HepG2 (cell line): ENCODE measurements around the gene RSF1. TPM values are rescaled to one million over a fixed set of nuclear protein-coding genes. Genes with fewer than 3 reads are reported as not detected.
A peak's percentile ranks its signal among the peaks of the same experiment; 100 is the strongest.

ENCODE experiments used
- BCL6 ChIP-seq: IDR thresholded peaks from 2 replicates; pipeline ENCODE4 v1.6.1; 2016; ENCODE audit warnings: missing genetic modification reagents, missing compliant biosample characterization
- CREB3 ChIP-seq: sonication (generic); formaldehyde crosslinking; IDR thresholded peaks from 2 replicates; pipeline ENCODE4 v1.5.0; 2020; ENCODE audit warnings: missing genetic modification reagents
- CSRNP1 ChIP-seq: sonication (generic); formaldehyde crosslinking; IDR thresholded peaks from 2 replicates; pipeline ENCODE4 v1.8.1; 2023; ENCODE audit warnings: mild to moderate bottlenecking, missing genetic modification reagents
- HIVEP1 ChIP-seq: sonication (generic); formaldehyde crosslinking; IDR thresholded peaks from 2 replicates; pipeline ENCODE4 v1.4.0; 2020; ENCODE audit warnings: mild to moderate bottlenecking, missing genetic modification reagents
- KLF11 ChIP-seq: IDR thresholded peaks from 2 replicates; pipeline ENCODE4 v1.6.1; 2016; ENCODE audit warnings: missing compliant biosample characterization
- NFYB ChIP-seq: sonication (generic); formaldehyde crosslinking; IDR thresholded peaks from 2 replicates; pipeline ENCODE4 v1.4.0; 2020; ENCODE audit warnings: missing genetic modification reagents
- PCBP1 ChIP-seq: fragments of 200-400 bp; formaldehyde crosslinking; IDR thresholded peaks from 2 replicates; pipeline ENCODE4 v1.6.1; 2017; ENCODE audit warnings: mild to moderate bottlenecking, low read depth, low read length, borderline replicate concordance
- POLR2AphosphoS2 ChIP-seq: IDR thresholded peaks from 2 replicates; pipeline ENCODE4 v1.6.1; 2011; ENCODE audit warnings: low read depth, low read length, improper control_type of control experiment
- SMAD1 ChIP-seq: sonication (generic); formaldehyde crosslinking; IDR thresholded peaks from 2 replicates; pipeline ENCODE4 v1.4.0; 2020; ENCODE audit warnings: missing genetic modification reagents, low read depth, mild to moderate bottlenecking, borderline replicate concordance
- TBL1XR1 ChIP-seq: fragments of 150-350 bp; IDR thresholded peaks from 2 replicates; pipeline ENCODE4 v1.6.1; 2014; ENCODE audit warnings: borderline replicate concordance, low read length; ENCODE audit not compliant: partially characterized antibody
- THAP11 ChIP-seq: IDR thresholded peaks from 2 replicates; pipeline ENCODE4 v1.6.1; 2016; ENCODE audit warnings: missing biosample characterization, missing genetic modification reagents
- ZNF205 ChIP-seq: IDR thresholded peaks from 2 replicates; pipeline ENCODE4 v1.6.1; 2018; ENCODE audit warnings: missing biosample characterization, missing genetic modification reagents
- ZNF207 ChIP-seq: fragments of 450-650 bp; IDR thresholded peaks from 2 replicates; pipeline ENCODE4 v1.6.1; 2016; ENCODE audit warnings: antibody characterized with exemption, borderline replicate concordance
- ZNF331 ChIP-seq: sonication (generic); formaldehyde crosslinking; IDR thresholded peaks from 2 replicates; pipeline ENCODE4 v1.4.0; 2020; ENCODE audit warnings: missing genetic modification reagents
- ZNF354B ChIP-seq: sonication (generic); formaldehyde crosslinking; IDR thresholded peaks from 2 replicates; pipeline ENCODE4 v1.8.0; 2022; ENCODE audit warnings: mild to moderate bottlenecking, missing genetic modification reagents
- ZNF781 ChIP-seq: sonication (generic); formaldehyde crosslinking; IDR thresholded peaks from 2 replicates; pipeline ENCODE4 v1.5.1; 2020; ENCODE audit warnings: borderline replicate concordance, mild to moderate bottlenecking, missing genetic modification reagents; ENCODE audit errors: not compliant biosample characterization
- polyA plus RNA-seq, 8 experiments: library from polyadenylated mRNA; depleted of rRNA in 3 of 8; stranded (reverse) in 7 of 8; unstranded in 1 of 8; fragments of >200 nt; fragmentation: Illumina TruSeq in 4 of 8; extraction: Trizol in 4 of 8; gene quantifications; 2 replicates each; pipeline versions ENCODE4 v1.2.1 to v1.2.3, GENCODE V29; 2011 to 2016; ENCODE audit warnings: low read depth in 4 of 8, missing spikeins in 1 of 8, mixed read lengths in 1 of 8; ENCODE audit not compliant: insufficient read depth in 1 of 8
- total RNA-seq, 5 experiments: library from RNA; depleted of rRNA; stranded (reverse); fragments of >200 nt; fragmentation: Illumina TruSeq; extraction: Trizol; gene quantifications; 2 replicates each; pipeline ENCODE4 v1.2.3, GENCODE V29; 2016; ENCODE audit warnings: low read depth in 1 of 5
- TF ChIP-seq, protein P1 (sequence below): IDR thresholded peaks from 2 replicates; pipeline ENCODE4 v1.6.1; 2018; ENCODE audit warnings: missing genetic modification reagents
- TF ChIP-seq, protein P2 (sequence below): sonication (generic); formaldehyde crosslinking; IDR thresholded peaks from 2 replicates; pipeline ENCODE4 v1.4.0; 2020; ENCODE audit warnings: missing genetic modification reagents
- TF ChIP-seq, protein P3 (sequence below): sonication (generic); formaldehyde crosslinking; IDR thresholded peaks from 2 replicates; pipeline ENCODE4 v1.5.0; 2020; ENCODE audit warnings: mild to moderate bottlenecking, missing genetic modification reagents
- TF ChIP-seq, protein P4 (sequence below): sonication (generic); formaldehyde crosslinking; IDR thresholded peaks from 2 replicates; pipeline ENCODE4 v1.4.0; 2020; ENCODE audit warnings: missing genetic modification reagents, mild to moderate bottlenecking, borderline replicate concordance

The RSF1 gene
- total and polyA plus RNA-seq, 2 of the 13 experiments (the other 11 are each of a cell fraction or from before 2014, with no cell fraction given): 15.5 to 33.1 TPM

DNA sequence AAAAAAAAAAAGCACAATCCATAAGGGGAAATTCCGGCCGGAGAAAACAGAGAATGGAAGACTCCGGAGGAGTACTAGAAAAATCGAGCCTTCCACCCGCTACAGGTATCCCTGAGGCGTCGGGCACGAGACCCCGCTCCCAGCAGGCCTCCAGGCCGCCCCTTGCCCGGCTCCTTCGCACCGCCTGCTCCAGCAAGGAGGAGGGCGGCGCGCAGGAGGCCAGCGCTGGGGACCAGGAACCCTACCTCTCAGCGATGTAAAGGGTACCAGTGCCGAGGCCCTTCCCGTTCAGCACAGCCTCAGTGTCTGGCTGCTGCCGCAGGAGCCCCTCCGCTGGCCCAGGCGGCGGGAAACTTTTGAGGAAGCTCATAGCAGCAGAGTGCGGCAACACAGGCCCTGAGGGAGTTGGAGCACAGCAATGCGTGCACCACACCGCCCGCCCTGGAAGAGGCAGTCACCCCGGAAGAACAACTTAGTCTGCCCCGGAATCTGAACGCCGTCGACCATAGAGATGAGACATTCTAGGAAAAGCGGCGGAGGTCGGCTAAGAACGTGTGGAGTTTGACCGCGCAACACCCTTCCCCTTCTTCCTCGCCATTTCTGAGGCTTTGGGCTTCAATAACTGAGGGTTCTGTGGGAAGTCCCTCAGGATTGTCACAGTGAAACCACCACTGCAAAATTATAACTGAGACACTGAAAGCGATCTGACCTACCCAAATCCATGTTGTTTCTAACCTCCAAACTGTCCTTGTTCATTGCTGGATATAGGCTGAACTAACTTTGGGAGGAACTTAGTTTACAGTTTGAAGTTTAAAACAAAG lies 183.0 kb downstream of the RSF1 start, which contains the start of gene CLNS1A (continued):
- TF ChIP-seq CSRNP1 (CRISPR knock-in tag): peak; percentile 71; the same call in 1 of the 2 replicates
- TF ChIP-seq, protein P1, sequence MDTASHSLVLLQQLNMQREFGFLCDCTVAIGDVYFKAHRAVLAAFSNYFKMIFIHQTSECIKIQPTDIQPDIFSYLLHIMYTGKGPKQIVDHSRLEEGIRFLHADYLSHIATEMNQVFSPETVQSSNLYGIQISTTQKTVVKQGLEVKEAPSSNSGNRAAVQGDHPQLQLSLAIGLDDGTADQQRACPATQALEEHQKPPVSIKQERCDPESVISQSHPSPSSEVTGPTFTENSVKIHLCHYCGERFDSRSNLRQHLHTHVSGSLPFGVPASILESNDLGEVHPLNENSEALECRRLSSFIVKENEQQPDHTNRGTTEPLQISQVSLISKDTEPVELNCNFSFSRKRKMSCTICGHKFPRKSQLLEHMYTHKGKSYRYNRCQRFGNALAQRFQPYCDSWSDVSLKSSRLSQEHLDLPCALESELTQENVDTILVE (CRISPR knock-in tag): peak; percentile 67; the same call in 1 of the 2 replicates
- TF ChIP-seq, protein P2, sequence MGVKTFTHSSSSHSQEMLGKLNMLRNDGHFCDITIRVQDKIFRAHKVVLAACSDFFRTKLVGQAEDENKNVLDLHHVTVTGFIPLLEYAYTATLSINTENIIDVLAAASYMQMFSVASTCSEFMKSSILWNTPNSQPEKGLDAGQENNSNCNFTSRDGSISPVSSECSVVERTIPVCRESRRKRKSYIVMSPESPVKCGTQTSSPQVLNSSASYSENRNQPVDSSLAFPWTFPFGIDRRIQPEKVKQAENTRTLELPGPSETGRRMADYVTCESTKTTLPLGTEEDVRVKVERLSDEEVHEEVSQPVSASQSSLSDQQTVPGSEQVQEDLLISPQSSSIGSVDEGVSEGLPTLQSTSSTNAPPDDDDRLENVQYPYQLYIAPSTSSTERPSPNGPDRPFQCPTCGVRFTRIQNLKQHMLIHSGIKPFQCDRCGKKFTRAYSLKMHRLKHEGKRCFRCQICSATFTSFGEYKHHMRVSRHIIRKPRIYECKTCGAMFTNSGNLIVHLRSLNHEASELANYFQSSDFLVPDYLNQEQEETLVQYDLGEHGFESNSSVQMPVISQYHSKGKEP (CRISPR knock-in tag): peak; percentile 77; the same call in 1 of the 2 replicates
- peak; percentile 86 for TF ChIP-seq ZNF781 (CRISPR knock-in tag)
- TF ChIP-seq HIVEP1 (CRISPR knock-in tag): peak; percentile 66; the same call in 1 of the 2 replicates
- peak; percentile 86; the same call in 1 of the 2 replicates for TF ChIP-seq ZNF331 (CRISPR knock-in tag)
- peak; percentile 30; the same call in 1 of the 2 replicates for TF ChIP-seq SMAD1
- no peak for TF ChIP-seq ZNF207
- TF ChIP-seq ZNF354B (CRISPR knock-in tag): 0 out of 2 replicates have a peak, but pooled peaks have one; percentile 32
- 0 out of 2 replicates have a peak, but pooled peaks have one; percentile 63 for TF ChIP-seq CREB3 (CRISPR knock-in tag)
- peak; percentile 94 for TF ChIP-seq THAP11 (CRISPR knock-in tag)
- TF ChIP-seq, protein P3, sequence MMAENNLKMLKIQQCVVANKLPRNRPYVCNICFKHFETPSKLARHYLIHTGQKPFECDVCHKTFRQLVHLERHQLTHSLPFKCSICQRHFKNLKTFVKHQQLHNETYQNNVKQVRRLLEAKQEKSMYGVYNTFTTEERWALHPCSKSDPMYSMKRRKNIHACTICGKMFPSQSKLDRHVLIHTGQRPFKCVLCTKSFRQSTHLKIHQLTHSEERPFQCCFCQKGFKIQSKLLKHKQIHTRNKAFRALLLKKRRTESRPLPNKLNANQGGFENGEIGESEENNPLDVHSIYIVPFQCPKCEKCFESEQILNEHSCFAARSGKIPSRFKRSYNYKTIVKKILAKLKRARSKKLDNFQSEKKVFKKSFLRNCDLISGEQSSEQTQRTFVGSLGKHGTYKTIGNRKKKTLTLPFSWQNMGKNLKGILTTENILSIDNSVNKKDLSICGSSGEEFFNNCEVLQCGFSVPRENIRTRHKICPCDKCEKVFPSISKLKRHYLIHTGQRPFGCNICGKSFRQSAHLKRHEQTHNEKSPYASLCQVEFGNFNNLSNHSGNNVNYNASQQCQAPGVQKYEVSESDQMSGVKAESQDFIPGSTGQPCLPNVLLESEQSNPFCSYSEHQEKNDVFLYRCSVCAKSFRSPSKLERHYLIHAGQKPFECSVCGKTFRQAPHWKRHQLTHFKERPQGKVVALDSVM (CRISPR knock-in tag): no peak
- TF ChIP-seq KLF11 (CRISPR knock-in tag): 0 out of 2 replicates have a peak, but pooled peaks have one; percentile 80
- TF ChIP-seq, protein P4, sequence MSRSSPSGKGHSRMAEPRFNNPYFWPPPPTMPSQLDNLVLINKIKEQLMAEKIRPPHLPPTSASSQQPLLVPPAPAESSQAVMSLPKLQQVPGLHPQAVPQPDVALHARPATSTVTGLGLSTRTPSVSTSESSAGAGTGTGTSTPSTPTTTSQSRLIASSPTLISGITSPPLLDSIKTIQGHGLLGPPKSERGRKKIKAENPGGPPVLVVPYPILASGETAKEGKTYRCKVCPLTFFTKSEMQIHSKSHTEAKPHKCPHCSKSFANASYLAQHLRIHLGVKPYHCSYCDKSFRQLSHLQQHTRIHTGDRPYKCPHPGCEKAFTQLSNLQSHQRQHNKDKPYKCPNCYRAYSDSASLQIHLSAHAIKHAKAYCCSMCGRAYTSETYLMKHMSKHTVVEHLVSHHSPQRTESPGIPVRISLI: peak; percentile 60; the same call in 1 of the 2 replicates
- TF ChIP-seq ZNF205 (CRISPR knock-in tag): no peak
- TF ChIP-seq TBL1XR1: peak; percentile 79
- TF ChIP-seq BCL6 (CRISPR knock-in tag): peak; percentile 82
- TF ChIP-seq NFYB (CRISPR knock-in tag): peak; percentile 42; the same call in 1 of the 2 replicates
- no peak for TF ChIP-seq POLR2AphosphoS2
- no peak for TF ChIP-seq PCBP1
